LoVo (cell line): Measurements from ENCODE around the gene REEP1.

ENCODE experiments used
- DNase-seq: peaks from one replicate; pipeline ENCODE4 v3.0.0-alpha.2; 2016; ENCODE audit warnings: low spot score

The REEP1 gene

DNA sequence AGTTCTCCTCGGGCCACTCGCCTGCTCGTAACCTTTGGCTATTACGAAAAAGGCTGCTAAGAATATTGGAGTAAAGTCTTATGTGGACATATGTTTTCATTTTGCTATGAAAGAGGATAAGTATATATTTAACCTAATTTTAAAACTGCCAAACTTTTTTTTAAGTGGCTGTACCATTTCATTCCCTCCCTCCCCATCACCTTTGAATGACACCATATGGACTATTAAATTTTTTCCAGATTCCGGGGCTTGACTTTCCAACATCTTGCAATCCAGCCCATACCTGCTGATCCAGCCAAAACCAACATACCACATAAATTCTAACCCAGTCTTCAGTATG is 31.5 kb downstream of the REEP1 start:
- no peak for DNase-seq

DNA sequence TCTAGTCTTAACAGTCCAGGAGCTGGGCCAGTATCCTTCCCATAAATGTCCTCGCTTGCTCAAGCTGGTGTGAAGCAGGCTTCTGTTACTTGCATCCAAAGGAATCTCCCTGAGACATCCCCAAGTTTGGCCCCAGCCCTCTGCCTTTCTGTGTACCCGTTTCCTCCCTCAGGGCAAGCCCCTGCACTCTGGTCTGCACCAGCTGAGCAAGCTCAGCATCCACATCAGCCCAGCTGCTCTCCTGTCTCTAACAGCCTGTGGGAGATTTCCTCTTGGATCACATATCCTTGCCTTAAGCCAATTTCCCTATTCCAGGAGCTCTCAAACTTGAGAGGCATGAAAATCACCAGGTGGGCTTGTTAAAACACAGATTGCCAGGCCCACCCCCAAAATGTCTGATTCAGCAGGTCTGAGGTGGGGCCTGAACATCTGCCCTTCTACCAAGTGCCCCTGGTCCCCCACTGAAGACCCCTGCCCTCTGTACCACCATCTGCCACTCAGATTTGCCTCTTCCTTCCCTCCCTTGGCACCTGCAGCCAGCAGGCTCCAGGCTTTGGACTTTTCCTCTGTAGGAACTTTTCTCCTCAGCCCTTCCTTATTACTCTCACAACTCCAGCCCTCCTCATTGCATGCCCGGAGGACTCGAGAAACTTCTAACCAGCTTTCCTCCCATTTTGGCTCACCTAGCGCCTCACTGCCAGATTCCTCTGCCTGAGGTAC is 32.1 kb downstream of the REEP1 start:
- DNase-seq = no peak

DNA sequence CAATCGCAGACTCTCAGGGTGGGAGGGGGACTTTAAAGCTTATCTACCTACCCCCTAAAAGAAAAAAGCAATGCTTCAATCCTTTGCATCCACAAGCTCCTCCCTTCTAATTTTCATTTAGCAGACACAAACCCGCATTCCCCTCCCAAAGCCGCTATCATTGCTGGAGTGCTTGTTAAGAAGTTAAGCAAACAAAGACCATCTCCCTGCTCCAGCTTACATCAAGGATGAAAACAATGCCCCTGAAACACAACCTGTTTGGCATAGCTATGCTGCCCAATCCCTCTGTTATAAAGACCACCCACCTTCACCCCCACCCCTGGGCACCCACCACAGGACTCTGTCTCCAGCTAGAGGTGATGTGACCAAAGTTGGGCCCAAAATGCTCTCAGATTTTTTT is 33.0 kb downstream of the REEP1 start:
- DNase-seq = no peak

DNA sequence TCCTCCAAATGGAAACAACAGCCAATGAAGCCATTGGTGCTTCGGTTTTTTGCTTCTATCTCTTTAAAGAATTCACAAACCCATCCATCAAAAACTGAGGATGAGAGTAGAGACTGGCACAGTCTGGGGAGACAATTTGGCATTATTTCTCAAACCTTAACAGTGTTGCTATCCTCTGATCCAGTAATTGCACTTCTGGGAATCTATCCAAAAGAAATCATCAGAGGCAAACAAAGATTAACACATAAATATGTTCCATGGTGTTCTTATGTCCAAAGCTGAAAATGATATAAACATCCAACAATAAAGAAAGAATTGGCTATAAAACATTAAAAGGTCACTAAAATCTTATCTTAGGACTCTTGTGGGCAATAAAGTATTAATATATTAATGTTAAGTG is 35.1 kb downstream of the REEP1 start:
- no peak for DNase-seq

DNA sequence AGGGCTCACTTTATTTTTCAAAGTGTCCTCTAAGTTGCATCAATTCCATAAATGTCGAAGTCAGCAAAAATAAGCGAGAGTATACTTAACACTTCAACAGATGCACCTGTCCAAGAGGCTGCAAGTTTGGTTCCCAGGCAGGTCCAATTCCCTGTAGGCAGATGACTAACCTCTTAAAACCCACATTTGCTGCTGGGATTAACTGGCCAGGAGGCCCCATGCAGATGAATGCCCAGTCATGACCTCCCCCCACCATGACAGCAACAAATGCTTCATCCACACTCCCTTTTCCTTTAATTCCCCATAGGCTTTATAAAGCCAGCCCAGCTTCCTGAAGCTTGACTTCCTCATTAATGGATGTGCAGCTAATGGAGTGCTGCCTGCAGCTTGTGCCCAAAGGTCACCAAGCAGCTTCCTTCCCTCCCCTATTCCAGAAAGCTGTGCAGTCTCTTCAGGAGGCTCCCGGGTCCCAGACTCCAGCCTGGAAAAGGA is 35.7 kb downstream of the REEP1 start:
- no peak for DNase-seq

DNA sequence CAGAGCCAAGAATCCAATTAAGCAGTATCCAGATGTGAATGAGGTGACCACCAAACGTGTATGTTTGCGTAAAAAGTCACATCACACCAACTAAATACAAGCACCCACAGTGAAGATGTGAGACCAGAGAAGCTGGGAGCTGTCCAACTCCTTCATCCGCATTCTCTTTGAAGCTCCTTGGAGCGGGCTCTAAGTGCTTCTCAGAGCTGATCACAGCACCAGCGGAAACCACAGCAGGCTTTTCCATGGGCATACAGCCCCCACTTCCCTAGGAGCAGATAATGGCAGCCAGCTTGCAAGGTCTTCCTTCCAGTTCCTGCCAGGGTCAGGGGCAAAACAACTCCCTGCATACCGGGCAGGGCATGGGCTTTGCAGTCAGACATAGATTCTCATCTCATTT is 36.4 kb downstream of the REEP1 start:
- DNase-seq = no peak

DNA sequence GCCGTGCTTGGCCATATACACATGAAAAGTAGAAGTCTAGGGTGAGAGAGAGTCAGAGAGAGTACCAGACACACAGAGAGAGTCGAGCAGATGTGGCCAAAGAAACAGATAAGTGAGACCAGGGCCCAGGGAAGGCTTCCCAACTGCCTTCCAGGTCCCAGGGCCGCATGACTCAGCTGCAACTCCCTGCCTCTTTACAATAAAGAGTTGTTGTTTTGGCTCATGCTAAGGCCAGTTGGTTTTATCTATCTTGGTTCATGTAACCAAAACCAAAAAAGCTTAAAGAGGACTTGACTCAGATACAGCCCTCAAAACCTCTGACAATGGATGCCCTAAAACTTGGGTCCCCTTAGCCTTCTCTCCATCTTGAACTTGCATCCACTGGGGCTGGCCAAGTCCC is 36.9 kb downstream of the REEP1 start:
- no peak for DNase-seq

DNA sequence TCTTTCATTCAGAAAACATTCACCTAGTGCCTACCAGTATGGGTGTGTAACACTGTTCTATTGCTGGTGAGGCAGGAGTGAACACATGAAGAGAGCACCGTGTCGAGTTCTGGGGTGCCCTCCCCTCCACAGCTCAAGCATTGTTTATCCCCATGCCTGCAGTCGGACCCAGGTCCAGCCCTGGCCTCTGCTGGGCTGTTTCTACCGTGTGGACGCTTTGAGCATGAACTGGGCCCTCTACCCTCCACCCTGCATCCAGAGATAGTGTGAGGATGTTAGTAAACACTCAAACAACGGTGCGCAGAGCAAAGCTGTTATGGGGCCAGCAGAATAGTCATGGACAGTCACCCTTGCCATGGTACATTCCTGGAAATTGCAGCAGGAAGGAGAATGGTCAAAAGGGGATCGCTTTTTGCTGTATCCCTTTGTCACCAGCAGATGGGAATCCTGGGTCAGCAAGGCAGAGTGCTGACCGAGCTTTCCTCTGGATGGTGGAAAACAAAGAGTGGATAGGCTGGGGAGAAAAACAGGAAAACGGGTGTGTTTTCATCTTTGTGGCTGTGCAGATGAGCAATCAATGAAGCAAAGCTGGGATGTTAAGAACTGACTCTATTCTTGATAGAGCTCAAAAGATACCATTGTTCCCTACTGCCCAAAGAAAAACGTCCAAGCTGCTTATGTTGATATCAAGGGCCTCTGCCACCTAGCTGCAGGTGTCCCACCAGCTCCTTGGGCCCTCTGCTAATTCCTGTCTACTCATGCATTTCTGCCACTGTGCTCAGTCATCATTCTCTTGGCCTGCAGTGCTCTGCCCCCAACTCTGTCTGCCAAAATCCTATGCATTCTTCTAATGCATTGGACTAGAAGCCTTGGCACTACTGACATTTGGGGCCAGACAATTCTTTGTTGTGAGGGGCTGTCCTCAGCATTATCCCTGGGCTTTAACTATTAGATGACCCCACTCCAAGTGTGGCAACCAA is 38.7 kb downstream of the REEP1 start:
- no peak for DNase-seq

DNA sequence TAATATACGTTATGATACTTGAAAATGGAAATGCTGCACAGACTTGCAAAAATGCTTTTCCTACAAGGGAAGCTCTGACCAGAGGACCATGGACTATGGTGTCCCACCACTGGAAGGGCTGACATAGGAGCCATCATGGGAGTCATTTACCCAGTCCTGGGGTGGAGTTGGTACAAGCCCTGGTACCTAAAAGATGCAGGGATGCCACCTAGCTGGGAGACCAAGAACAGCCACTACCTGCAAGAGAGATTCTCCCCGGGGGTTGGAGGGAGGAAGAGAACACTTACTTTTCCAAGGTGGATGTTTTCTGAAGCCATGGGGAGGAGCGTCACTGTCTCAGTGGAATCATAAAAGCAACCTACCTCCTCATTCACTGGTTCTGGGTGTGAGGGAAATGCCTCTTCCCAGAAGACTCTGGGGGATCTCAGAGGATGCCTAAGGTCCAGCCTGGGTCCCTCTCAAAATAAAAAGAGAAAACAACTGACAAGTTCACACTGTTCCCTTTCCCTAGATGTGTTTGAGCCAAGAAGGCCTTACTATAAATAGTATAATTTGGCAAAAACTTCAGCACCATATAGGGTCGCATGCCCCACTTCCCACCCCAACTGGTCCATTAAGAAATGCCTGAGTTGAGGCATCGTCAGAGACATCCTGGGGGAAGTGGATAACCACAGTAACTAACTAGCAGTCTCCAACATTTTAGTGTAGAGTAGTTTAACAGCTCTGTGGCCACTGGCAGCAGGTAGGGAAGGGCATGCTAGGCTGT is 39.9 kb downstream of the REEP1 start:
- no peak for DNase-seq

DNA sequence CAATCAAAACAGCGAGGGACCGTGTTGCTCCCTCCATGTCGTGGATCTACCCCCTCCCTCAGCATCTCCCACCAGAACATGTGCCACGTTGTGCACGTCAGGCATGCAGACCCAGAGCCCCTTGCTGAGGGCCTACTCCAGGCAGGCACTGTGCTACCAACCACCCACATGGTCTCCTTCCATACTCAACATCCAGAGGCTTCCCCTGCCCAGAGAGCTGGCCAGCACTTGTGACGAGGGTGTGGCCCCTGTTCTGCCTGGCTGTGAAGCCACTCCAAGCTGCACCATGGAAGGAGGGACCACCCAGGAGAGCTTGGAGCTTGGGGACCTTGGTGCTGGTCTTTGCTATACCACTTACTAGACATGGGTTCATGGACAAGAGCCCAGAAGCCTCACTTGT is 40.5 kb downstream of the REEP1 start:
- no peak for DNase-seq

DNA sequence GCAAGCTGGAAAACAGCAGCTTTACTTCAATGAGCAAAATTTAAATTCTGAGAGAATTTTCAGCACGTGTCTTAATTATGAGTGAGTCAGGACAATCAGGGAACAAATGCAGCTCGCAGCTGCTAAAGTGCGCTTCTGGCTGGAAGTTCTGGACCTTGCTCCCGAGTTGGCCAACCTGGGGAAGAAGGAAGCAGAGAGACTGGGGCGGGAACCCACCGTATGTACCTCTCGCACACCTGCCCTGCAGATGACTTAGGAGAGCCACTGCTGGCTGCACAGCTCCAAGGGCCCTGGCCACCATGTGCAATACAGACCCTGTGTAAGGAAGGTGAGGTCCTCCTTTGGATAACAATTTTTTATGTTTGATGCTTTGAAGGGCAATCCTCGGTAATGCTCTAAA is 42.4 kb downstream of the REEP1 start:
- no peak for DNase-seq

DNA sequence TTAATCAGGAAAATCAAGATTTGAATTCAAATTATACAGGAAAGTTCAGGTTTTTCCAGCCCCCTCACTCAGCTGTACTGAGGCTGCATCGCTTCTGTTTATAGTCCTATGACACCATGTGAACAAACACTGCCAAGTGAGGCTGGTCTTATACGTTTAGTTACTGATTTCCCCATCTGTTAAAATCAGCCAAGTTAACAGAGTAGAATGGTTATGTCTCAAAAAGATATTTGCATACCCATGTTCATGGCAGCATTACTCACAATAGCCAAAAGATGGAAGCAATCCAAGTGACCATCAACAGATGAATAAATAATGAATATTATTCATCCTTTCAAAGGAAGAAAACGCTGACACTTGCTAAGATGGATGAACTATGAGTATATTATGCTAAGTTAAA is 43.8 kb downstream of the REEP1 start:
- no peak for DNase-seq

DNA sequence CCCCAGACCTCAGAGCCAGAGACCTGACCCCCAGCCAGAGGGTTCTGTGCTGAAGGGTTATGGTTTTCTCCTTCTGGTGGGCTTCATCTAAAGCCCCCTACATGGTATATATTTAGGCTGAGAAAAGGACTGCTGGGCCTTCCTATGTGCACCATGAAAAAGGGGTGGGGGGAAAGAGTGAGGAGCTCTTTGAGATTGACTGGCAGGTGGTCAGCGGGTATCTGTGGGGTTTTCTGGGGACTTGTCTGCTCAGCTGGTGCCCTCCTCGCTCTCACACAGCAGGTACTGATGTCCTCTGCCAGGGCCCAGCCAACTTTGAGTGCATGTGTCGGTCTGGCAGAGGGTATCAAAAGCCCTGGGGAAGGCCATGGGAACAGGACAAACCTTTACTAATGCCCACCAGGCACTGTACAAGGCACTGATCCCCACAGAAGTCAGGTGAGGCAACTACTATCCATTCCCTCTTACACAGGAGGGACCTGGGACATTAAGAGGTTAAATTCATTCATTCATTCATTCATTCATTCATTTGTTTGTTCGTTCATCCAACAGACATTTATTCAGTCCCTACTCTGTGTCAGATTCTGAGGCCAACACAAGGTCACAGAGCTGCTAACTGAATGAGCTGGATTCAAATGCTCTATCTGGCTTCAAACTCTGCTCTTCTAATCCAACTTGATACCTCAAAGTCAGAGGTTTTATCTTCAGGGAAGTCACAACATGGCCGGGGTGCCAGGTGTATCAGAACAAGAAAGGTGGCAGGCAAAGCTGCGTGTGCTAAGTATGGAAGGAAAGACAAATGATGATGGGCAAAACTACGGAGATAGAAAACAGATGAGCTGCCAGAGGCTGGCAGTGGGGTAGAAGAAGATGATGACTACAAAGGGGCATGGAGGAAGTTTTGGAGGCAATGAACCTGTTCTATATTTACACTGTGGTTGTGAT is 44.6 kb downstream of the REEP1 start:
- no peak for DNase-seq

DNA sequence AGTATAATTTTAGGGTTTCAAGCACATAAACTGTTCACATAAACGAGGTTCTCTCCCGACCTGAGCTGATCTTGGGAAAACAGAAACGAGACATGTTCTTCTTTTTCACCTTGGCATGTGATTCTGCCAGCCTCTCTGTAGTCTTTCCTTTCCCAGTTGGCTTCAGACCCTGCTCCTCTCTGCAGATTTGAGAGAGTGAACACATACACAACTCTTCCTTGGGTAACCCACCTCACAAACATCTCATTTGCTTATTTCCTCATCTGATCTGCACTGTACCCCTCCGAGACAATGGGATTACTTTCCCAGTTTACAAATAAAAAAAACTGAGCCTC is 46.1 kb downstream of the REEP1 start:
- DNase-seq = no peak

DNA sequence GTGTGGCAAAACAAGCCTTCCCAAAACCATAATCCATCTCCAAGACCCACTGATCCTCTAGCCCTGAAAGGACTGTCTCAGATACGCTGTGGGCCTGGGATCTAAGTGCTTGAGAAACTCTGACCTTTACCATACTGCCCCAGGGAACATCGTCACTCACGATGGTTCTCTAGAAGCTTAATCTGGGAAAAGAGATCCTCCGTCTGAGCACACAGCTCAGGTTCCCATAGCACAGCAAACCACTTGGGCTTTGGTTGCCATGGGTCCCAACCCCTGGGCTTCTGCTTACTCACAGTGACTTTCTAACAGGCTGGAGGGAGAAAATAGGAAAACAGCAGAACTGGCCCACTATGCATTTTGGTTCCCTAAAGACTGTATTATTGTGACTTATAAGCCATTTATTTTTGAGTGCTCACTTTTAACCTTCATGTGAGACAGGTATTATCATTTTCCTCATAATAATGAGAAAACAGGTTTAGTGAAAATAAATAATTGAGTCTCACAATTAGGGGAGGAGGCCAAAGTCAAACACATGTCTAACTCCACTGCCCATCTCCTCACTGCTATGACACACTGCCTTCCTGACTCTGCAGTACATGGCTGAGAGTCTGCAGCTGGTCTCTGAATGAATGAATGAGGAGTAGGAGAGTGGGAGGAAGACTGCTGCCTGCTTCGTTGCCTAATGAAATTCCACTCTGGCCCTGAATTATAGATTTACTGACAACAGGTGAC is 46.7 kb downstream of the REEP1 start:
- DNase-seq = no peak

DNA sequence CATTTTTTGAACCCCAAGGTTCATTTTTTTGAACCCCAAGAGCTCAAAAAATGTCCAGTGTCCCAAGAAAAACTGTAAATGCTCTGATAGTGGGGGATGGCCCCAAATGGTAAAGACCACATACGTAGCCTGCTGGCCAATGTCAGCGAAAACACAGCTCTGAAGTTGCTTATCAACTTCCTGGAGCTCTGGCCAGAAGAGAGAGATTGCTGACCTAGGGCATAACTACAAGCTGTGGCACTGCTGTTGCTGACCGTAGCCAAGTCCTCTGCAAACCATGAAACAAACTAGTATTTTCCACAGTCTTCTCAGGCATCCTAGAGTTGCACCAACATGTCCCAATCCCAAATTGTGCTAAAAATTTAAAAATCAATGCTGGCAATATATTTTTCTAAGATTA is 50.9 kb downstream of the REEP1 start:
- DNase-seq = no peak

DNA sequence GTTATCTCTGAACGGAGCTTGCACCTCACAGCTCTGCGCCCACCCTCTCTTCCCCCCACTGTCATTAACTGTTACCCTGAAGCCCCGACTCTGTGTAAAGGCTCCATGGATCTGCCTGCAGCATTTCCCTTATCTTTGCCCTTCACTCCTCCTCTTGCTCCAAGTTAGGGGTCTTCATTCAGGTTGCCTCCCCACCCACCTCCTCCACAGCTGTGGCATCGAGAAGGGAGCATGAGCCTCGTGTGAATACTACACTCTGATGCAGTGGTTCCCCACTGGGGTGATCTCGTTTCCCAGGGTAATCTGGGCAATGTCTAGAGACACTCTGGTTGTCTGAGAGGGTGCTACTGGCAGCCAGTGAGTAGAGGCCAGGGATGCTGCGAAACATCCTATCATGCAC is 51.4 kb downstream of the REEP1 start:
- DNase-seq = no peak

DNA sequence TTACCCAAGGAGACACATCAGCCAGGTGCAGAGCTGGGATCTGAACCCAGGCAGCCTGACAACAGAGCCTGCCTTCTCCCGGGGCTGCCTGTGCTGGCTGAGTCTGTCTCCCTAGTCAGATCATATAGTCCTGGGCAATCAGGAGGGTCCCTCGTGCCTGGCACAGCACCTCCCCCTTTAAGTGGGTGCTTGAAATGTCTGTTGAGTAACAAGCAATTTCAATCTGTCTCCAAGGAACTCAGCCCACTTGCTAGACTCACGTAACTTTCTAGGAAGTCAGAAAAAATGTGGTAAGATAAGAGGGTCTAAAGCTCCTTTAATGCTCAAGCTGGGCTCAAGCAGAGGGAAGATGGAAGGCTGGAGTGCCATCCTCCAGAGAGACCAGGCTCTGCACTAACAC is 51.9 kb downstream of the REEP1 start:
- DNase-seq = no peak

DNA sequence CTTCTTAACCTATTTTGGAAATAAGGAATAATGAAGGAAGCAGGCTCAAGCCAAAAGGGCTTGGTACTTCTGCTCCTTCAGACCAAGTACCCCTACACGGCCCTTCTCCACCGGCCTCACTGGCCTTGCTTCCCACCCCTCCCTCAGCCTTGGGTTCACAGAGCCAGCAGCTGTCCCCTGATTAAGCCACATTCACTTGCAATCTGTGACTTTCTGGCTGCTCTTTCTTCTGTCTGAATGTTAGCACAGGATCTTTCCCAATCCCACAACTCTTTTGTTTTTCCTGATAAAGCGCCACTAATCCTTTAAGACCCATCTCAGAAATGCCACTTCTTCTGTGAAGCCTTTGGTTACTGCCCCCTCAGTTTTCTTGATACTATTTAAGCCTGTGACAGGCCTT is 52.4 kb downstream of the REEP1 start:
- DNase-seq = no peak

DNA sequence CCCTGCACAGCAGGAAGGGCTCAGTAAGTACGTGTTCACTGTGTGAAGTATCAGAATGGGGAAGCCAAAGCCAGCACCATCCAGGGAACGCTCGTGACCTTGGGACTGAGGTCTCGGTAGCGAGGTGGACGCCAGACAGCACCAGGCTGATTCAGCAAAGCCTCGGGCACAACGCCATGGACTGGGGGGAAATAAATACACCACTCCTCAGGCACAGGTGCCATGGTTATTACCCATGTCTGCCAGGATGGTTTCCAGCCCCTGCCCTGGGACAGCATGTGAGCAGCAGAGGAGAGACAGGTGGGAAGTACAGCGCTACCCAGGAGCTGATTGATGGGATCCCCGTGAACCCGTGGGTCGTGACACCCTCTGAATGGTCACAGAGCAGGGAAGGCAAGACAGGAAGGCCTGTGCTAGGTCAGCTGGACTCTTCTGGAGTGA is 53.0 kb downstream of the REEP1 start:
- no peak for DNase-seq
